Keratinocyte (primary cell): ENCODE data around the gene CMIP. TPM values are rescaled to one million over a fixed set of nuclear protein-coding genes. Genes with fewer than 3 reads are reported as not detected.

Experiments used
- DNase-seq: peaks from one replicate; pipeline ENCODE4 v3.0.0-alpha.2; 2011; ENCODE audit warnings: low read depth, missing footprints, low spot score
- FAIRE-seq: peaks from 2 replicates; lab custom pipeline; 2011; peaks lifted over from hg19 to GRCh38; lab: Jason Lieb, UNC
- H2AFZ ChIP-seq: 2 replicates; pipeline ENCODE4 v1.6.0; 2012; ENCODE audit warnings: low read length, control low read depth, inconsistent platforms; ENCODE audit not compliant: control insufficient read depth
- H3K27ac ChIP-seq: 2 replicates; pipeline ENCODE4 v1.5.1; 2011; ENCODE audit warnings: low read length; ENCODE audit not compliant: control insufficient read depth, insufficient read depth
- H3K27me3 ChIP-seq: 3 replicates; pipeline ENCODE4 v1.6.0; 2011; ENCODE audit warnings: low read length; ENCODE audit not compliant: control insufficient read depth, insufficient read depth; ENCODE audit errors: extremely low read depth
- H3K36me3 ChIP-seq, 2 experiments: 2 replicates in 1 of 2; 3 replicates in 1 of 2; pipeline ENCODE4 v1.5.1; 2011; ENCODE audit warnings: low read length in 2 of 2, mild to moderate bottlenecking in 1 of 2; ENCODE audit not compliant: control insufficient read depth in 2 of 2, insufficient read depth in 2 of 2; ENCODE audit errors: extremely low read depth in 1 of 2
- H3K4me1 ChIP-seq: 3 replicates; pipeline ENCODE4 v1.5.1; 2011; ENCODE audit warnings: low read length; ENCODE audit not compliant: control insufficient read depth, insufficient read depth; ENCODE audit errors: extremely low read depth
- H3K4me2 ChIP-seq: 3 replicates; pipeline ENCODE4 v1.6.0; 2011; ENCODE audit warnings: low read depth, low read length; ENCODE audit not compliant: control insufficient read depth, insufficient read depth; ENCODE audit errors: extremely low read depth
- H3K4me3 ChIP-seq, 3 experiments: fragments of 200-600 bp in 1 of 3; sonication (generic) in 1 of 3; 2 replicates in 2 of 3; 3 replicates in 1 of 3; pipeline ENCODE4 v1.5.1; 2011 to 2016; ENCODE audit warnings: low read length in 3 of 3, mild to moderate bottlenecking in 3 of 3, control low read depth in 2 of 3, inconsistent platforms in 1 of 3, low read depth in 1 of 3, mixed read lengths in 1 of 3, mixed run types in 1 of 3, moderate library complexity in 1 of 3; ENCODE audit not compliant: control insufficient read depth in 2 of 3, insufficient read depth in 2 of 3; ENCODE audit errors: extremely low read depth in 1 of 3
- H3K79me2 ChIP-seq: 2 replicates; pipeline ENCODE4 v1.6.0; 2012; ENCODE audit warnings: low read length; ENCODE audit not compliant: control insufficient read depth, insufficient read depth
- H3K9ac ChIP-seq: 3 replicates; pipeline ENCODE4 v1.6.0; 2011; ENCODE audit warnings: low read length; ENCODE audit not compliant: control insufficient read depth, insufficient read depth; ENCODE audit errors: extremely low read depth
- H3K9me1 ChIP-seq: 3 replicates; pipeline ENCODE4 v1.6.0; 2011; ENCODE audit warnings: low read length; ENCODE audit not compliant: control insufficient read depth, insufficient read depth; ENCODE audit errors: extremely low read depth
- H3K9me3 ChIP-seq: 2 replicates; pipeline ENCODE4 v1.5.1; 2012; ENCODE audit warnings: low read depth, low read length; ENCODE audit not compliant: control insufficient read depth
- H4K20me1 ChIP-seq: 3 replicates; pipeline ENCODE4 v1.6.0; 2011; ENCODE audit warnings: low read length; ENCODE audit not compliant: control insufficient read depth, insufficient read depth; ENCODE audit errors: extremely low read depth
- EZH2 ChIP-seq: IDR thresholded peaks from one replicate; pipeline ENCODE4 v1.6.1; 2012; ENCODE audit warnings: inconsistent platforms, mild to moderate bottlenecking, low read length, moderate library complexity
- dilution Hi-C: fragments of 300-500 bp; cut with MboI; formaldehyde crosslinking; loops from one replicate; pipeline ENCODE4 v1.7.0; 2020; ENCODE audit warnings: low sequenced_read_pairs; ENCODE audit not compliant: extremely low pct_ligation_motif_present
- polyA plus RNA-seq, 5 experiments: library from polyadenylated mRNA; depleted of rRNA in 3 of 5; stranded (reverse) in 3 of 5; stranded (forward) in 1 of 5; unstranded in 1 of 5; fragments of >200 nt; gene quantifications; 1 replicate in 1 of 5; 2 replicates in 3 of 5; 3 replicates in 1 of 5; pipeline versions ENCODE4 v1.2.1 to v1.2.3, GENCODE V29; 2011 to 2012; ENCODE audit warnings: missing spikeins in 2 of 5, low read depth in 1 of 5, low replicate concordance in 1 of 5
- TF ChIP-seq, protein P1 (sequence below), 3 experiments: IDR thresholded peaks in 1 of 3; conservative IDR thresholded peaks in 1 of 3; optimal IDR thresholded peaks in 1 of 3; 2 replicates in 2 of 3; 3 replicates in 1 of 3; pipeline versions ENCODE3 to v1.5.1; 2011; ENCODE audit warnings: low read length in 3 of 3, mild to moderate bottlenecking in 3 of 3, moderate library complexity in 2 of 3, control low read depth in 1 of 3, inconsistent platforms in 1 of 3; ENCODE audit not compliant: insufficient read depth in 2 of 3; ENCODE audit errors: extremely low read depth in 1 of 3

Gene CMIP
- polyA plus RNA-seq, 1 donor (not counting 4 experiments of a cell fraction or from before 2014, with no cell fraction given), result 5.0 TPM

- Histone ChIP-seq H3K27me3 (no peaks in the 10 kb centered on the region), H3K79me2 (peaks cover 98% of the 10 kb centered on the region), H3K4me3 (no peak overlapping the region), H3K4me2 (no peak overlapping the region), H3K9me3 (no peaks in the 10 kb centered on the region), H2AFZ (no peak overlapping the region), H4K20me1 (peaks cover 26% of the 10 kb centered on the region), H3K27ac (no peak overlapping the region), H3K4me1 (no peaks in the 10 kb centered on the region), H3K9ac (no peak overlapping the region), H3K9me1 (peaks cover 5% of the 10 kb centered on the region), H3K36me3 (peaks cover 6 to 37% of the 10 kb centered on the region in 2 experiments)
- FAIRE-seq, result no peak
- no peak for DNase-seq
- dilution Hi-C loops, result no loop called here
- TF ChIP-seq EZH2, result no peak
- TF ChIP-seq, protein P1, sequence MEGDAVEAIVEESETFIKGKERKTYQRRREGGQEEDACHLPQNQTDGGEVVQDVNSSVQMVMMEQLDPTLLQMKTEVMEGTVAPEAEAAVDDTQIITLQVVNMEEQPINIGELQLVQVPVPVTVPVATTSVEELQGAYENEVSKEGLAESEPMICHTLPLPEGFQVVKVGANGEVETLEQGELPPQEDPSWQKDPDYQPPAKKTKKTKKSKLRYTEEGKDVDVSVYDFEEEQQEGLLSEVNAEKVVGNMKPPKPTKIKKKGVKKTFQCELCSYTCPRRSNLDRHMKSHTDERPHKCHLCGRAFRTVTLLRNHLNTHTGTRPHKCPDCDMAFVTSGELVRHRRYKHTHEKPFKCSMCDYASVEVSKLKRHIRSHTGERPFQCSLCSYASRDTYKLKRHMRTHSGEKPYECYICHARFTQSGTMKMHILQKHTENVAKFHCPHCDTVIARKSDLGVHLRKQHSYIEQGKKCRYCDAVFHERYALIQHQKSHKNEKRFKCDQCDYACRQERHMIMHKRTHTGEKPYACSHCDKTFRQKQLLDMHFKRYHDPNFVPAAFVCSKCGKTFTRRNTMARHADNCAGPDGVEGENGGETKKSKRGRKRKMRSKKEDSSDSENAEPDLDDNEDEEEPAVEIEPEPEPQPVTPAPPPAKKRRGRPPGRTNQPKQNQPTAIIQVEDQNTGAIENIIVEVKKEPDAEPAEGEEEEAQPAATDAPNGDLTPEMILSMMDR (optimal IDR thresholded peaks at IDR 0.05 in 1 of 3, IDR thresholded peaks at IDR 0.05 in 1 of 3, conservative IDR thresholded peaks at IDR 0.05 in 1 of 3; ENCODE audit: extremely low read depth in 1 of 3, insufficient read depth in 2 of 3, low read length in 3 of 3), result peak in 1 of 3 experiments; percentile 16
Observed at GRCh38 chr16:81482329-81483063, 37.9 kb downstream of the CMIP start.

- dilution Hi-C loops, result no loop called here
- no peak overlapping the region for H3K4me3 ChIP-seq
- H3K4me1 ChIP-seq, result no peaks in the 10 kb centered on the region
- no peak overlapping the region for H3K27ac ChIP-seq
- DNase-seq (no peak), FAIRE-seq (no peak)
- no peak overlapping the region for H3K9ac ChIP-seq
- H2AFZ ChIP-seq, result no peak overlapping the region
- H3K27me3 ChIP-seq, result no peaks in the 10 kb centered on the region
- no peaks in the 10 kb centered on the region for H3K9me3 ChIP-seq
- peaks cover 5% of the 10 kb centered on the region for H3K9me1 ChIP-seq
- H3K79me2 ChIP-seq, result peaks cover 98% of the 10 kb centered on the region
- TF ChIP-seq EZH2, result no peak
- TF ChIP-seq, protein P1 (optimal IDR thresholded peaks at IDR 0.05 in 1 of 3, IDR thresholded peaks at IDR 0.05 in 1 of 3, conservative IDR thresholded peaks at IDR 0.05 in 1 of 3; ENCODE audit: extremely low read depth in 1 of 3, insufficient read depth in 2 of 3, low read length in 3 of 3), result no peak
- H4K20me1 ChIP-seq, result peaks cover 29% of the 10 kb centered on the region
- H3K36me3 ChIP-seq, result peaks cover 2 to 29% of the 10 kb centered on the region in 2 experiments
- no peak overlapping the region for H3K4me2 ChIP-seq
Observed at GRCh38 chr16:81483064-81483969, 38.7 kb downstream of the CMIP start.
